Adipocyte (in vitro differentiated cells): ENCODE data around the gene TGFBR1.

Source experiments
- DNase-seq: peaks from one replicate; pipeline ENCODE4 v3.0.0-alpha.2; 2015; ENCODE audit warnings: low read depth
- H3K27me3 ChIP-seq: replicated peaks from 2 replicates; pipeline ENCODE4 v1.7.0; 2013; ENCODE audit warnings: mild to moderate bottlenecking, low read length, moderate library complexity; ENCODE audit not compliant: control insufficient read depth, insufficient read depth
- H3K36me3 ChIP-seq: 2 replicates; pipeline ENCODE4 v1.7.0; 2013; ENCODE audit warnings: low read length, mild to moderate bottlenecking, moderate library complexity; ENCODE audit not compliant: control insufficient read depth, insufficient read depth, severe bottlenecking
- H3K4me1 ChIP-seq: 2 replicates; pipeline ENCODE4 v1.7.0; 2013; ENCODE audit warnings: mild to moderate bottlenecking, low read length, moderate library complexity; ENCODE audit not compliant: control insufficient read depth, insufficient read depth
- H3K4me3 ChIP-seq: 2 replicates; pipeline ENCODE4 v1.7.0; 2013; ENCODE audit warnings: mild to moderate bottlenecking, low read length, moderate library complexity
- H3K9ac ChIP-seq: 2 replicates; pipeline ENCODE4 v1.7.0; 2013; ENCODE audit warnings: mild to moderate bottlenecking, low read length, moderate library complexity
- H3K9me3 ChIP-seq: 2 replicates; pipeline ENCODE4 v1.7.0; 2013; ENCODE audit warnings: mild to moderate bottlenecking, low read length, moderate library complexity; ENCODE audit not compliant: control insufficient read depth

Gene TGFBR1

DNA sequence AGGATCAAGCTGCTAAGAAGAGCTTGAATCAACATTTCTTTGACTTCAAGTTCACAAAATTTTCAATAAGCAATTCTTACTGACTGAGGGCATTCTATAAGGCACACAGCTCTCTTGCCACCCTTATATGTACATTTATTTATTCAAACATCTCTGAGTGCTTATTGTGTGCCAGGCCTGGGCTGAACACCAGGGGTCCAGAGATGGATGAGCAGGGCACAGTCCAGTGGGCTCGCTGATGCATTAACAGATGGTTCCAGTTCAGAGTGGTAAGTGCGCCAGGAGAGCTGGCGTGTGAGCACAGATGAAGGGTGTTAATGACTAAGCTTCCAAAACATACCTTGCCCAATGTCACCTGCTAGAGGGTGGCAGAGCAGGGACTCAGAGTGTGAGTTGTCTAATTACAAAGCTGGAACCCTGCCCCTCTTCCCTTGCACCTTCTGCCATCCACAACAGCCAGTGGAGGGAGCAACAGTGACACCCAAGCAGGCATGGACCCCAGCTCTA lies 92.3 kb downstream of the TGFBR1 start:
- H3K9me3 ChIP-seq = peaks cover 6% of the 10 kb centered on the region
- no peaks in the 10 kb centered on the region for H3K36me3 ChIP-seq
- no peak overlapping the region for H3K9ac ChIP-seq
- H3K4me1 ChIP-seq = peaks cover 10% of the 10 kb centered on the region
- no peaks in the 10 kb centered on the region for H3K27me3 ChIP-seq
- no peak for DNase-seq
- no peak overlapping the region for H3K4me3 ChIP-seq

DNA sequence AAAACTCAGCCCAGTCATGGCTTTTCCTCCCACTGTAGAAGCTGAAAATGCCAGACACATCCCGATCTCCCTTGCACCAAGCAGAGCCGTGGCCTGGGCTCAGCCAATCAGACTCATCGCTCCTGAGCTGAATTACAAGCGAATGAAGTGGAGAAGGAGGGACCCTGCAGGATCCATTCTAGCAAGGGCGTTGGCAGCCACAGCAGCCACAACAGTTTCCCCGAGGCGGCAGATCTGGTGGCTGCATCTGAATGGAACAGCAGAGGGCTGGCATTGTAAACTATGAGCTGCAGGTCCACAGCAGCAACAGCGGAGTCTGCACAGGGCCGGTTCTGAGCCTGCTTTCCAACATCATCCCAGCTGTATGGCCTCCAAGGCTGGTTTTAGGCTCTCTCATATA lies 93.1 kb downstream of the TGFBR1 start:
- peaks cover 6% of the 10 kb centered on the region for H3K9me3 ChIP-seq
- no peaks in the 10 kb centered on the region for H3K36me3 ChIP-seq
- no peak overlapping the region for H3K4me3 ChIP-seq
- no peak for DNase-seq
- peaks cover 5% of the 10 kb centered on the region for H3K4me1 ChIP-seq
- H3K27me3 ChIP-seq = no peaks in the 10 kb centered on the region
- H3K9ac ChIP-seq = no peak overlapping the region

DNA sequence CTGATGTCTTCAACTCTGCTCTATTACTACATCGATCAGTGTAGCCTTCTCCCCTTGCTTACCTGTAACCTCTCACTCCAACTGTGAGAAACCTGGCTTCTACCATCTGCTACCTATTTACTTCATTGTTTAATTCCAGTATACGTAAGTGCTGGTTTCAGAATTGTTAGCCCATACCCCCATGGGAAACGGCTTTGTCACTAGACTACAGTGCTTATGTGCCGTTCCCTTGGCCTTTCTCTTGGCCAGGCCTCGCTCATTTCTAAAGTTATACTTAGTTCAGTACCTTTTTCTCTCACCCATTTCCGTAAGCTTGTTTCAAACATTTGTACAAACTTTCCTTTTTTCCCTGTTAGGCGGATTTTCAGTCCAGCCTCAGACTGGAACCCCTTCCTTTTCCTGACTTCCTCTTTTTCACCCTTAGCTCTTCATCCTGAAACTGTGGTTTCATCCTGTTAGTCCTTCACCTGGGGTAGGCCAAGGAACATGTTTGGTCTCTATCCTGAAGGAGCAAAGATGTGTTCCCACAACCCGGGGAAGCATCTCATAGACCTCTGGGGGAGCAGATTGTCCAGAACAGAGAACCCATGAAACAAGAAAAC lies 95.1 kb downstream of the TGFBR1 start:
- Histone ChIP-seq H3K4me3 (no peak overlapping the region), H3K9me3 (no peaks in the 10 kb centered on the region), H3K27me3 (no peaks in the 10 kb centered on the region), H3K9ac (no peak overlapping the region), H3K4me1 (no peaks in the 10 kb centered on the region), H3K36me3 (no peaks in the 10 kb centered on the region)
- no peak for DNase-seq

DNA sequence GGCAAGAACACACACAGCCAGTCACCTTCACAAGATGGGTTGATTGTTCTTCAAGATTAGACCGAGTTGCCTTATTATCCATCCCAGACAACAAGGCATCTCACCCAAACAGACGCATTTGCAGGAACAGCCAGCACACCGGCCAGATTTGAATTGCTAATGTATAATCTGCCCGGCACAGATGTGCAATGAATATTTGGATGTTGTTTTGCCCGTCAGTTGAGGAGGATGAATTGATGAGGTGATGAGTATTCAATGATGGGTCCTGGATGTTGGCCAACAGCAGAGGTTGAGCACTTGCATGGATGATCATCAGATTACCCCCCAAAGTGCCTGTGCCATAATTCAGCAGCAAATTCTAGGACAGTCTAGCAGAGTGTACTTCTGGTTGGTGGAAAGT lies 96.7 kb downstream of the TGFBR1 start:
- H3K4me1 ChIP-seq = no peaks in the 10 kb centered on the region
- no peak for DNase-seq
- H3K27me3 ChIP-seq = no peaks in the 10 kb centered on the region

More for the DNA sequence above, 96.7 kb downstream of the TGFBR1 start:
- H3K4me3 ChIP-seq = no peak overlapping the region
- no peak overlapping the region for H3K9ac ChIP-seq
- no peaks in the 10 kb centered on the region for H3K36me3 ChIP-seq
- no peaks in the 10 kb centered on the region for H3K9me3 ChIP-seq
